HL-60 (cell line): ENCODE data around the gene LMBRD1.

Experiments used
- POLR2AphosphoS5 ChIP-seq: IDR thresholded peaks from 2 replicates; pipeline ENCODE4 v1.6.1; 2012; ENCODE audit warnings: low read depth
- TF ChIP-seq, protein P1 (sequence below): IDR thresholded peaks from 2 replicates; pipeline ENCODE4 v1.6.1; 2012; ENCODE audit warnings: low read depth; ENCODE audit not compliant: insufficient replicate concordance
- TF ChIP-seq, protein P2 (sequence below): IDR thresholded peaks from one replicate; pipeline ENCODE4 v1.5.1; 2011; ENCODE audit warnings: low read length, control low read depth, inconsistent platforms; ENCODE audit not compliant: insufficient read depth

DNA sequence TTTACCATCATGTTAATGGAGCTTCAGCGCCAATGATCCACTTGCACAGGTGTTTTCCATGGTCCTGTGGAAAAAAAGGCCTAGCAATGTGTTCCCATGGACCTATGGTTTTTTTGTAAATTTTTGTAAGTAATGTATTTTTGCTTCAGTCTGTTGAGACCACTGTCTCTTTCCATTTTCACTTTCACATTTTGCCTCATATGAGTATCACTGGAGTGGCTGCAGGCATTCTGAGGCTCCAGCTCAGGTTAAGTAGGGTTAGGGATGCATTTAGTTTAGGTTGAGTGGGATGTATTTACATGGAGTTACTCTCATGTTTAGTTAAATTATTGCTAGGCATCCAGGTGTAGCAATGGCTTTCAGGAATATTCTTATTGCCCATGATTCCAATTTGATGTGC lies 19.2 kb upstream of the LMBRD1 start:
- TF ChIP-seq, protein P1, sequence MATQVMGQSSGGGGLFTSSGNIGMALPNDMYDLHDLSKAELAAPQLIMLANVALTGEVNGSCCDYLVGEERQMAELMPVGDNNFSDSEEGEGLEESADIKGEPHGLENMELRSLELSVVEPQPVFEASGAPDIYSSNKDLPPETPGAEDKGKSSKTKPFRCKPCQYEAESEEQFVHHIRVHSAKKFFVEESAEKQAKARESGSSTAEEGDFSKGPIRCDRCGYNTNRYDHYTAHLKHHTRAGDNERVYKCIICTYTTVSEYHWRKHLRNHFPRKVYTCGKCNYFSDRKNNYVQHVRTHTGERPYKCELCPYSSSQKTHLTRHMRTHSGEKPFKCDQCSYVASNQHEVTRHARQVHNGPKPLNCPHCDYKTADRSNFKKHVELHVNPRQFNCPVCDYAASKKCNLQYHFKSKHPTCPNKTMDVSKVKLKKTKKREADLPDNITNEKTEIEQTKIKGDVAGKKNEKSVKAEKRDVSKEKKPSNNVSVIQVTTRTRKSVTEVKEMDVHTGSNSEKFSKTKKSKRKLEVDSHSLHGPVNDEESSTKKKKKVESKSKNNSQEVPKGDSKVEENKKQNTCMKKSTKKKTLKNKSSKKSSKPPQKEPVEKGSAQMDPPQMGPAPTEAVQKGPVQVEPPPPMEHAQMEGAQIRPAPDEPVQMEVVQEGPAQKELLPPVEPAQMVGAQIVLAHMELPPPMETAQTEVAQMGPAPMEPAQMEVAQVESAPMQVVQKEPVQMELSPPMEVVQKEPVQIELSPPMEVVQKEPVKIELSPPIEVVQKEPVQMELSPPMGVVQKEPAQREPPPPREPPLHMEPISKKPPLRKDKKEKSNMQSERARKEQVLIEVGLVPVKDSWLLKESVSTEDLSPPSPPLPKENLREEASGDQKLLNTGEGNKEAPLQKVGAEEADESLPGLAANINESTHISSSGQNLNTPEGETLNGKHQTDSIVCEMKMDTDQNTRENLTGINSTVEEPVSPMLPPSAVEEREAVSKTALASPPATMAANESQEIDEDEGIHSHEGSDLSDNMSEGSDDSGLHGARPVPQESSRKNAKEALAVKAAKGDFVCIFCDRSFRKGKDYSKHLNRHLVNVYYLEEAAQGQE = no peak
- TF ChIP-seq, protein P2, sequence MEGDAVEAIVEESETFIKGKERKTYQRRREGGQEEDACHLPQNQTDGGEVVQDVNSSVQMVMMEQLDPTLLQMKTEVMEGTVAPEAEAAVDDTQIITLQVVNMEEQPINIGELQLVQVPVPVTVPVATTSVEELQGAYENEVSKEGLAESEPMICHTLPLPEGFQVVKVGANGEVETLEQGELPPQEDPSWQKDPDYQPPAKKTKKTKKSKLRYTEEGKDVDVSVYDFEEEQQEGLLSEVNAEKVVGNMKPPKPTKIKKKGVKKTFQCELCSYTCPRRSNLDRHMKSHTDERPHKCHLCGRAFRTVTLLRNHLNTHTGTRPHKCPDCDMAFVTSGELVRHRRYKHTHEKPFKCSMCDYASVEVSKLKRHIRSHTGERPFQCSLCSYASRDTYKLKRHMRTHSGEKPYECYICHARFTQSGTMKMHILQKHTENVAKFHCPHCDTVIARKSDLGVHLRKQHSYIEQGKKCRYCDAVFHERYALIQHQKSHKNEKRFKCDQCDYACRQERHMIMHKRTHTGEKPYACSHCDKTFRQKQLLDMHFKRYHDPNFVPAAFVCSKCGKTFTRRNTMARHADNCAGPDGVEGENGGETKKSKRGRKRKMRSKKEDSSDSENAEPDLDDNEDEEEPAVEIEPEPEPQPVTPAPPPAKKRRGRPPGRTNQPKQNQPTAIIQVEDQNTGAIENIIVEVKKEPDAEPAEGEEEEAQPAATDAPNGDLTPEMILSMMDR = no peak
- TF ChIP-seq POLR2AphosphoS5 = no peak
